Smooth muscle cell (in vitro differentiated cells): ENCODE measurements around the gene LAMA3. TPM values are rescaled to one million over a fixed set of nuclear protein-coding genes. Genes with fewer than 3 reads are reported as not detected.
"Not testable (repeated sequence)": the region's sequence is repeated elsewhere in the genome, so short reads cannot be mapped to it uniquely, and the experiment has no call there.

Experiments
- DNase-seq: peaks from one replicate; lab custom pipeline; 2025; ENCODE audit not compliant: unreplicated experiment; lab: John Stamatoyannopoulos, UW
- H2AFZ ChIP-seq: fragments of 200-600 bp; sonication (generic); 2 replicates; pipeline ENCODE4 v1.6.0; 2016; ENCODE audit warnings: antibody characterized with exemption, low read depth, mild to moderate bottlenecking
- H3F3A ChIP-seq: fragments of 200-600 bp; sonication (generic); 2 replicates; pipeline ENCODE4 v1.6.0; 2017; ENCODE audit warnings: antibody characterized with exemption, low read depth
- H3K27ac ChIP-seq: fragments of 200-600 bp; sonication (generic); 2 replicates; pipeline ENCODE4 v1.5.1; 2016; ENCODE audit warnings: low read depth, mild to moderate bottlenecking
- H3K27me3 ChIP-seq: fragments of 200-600 bp; sonication (generic); 2 replicates; pipeline ENCODE4 v1.6.1; 2016; ENCODE audit warnings: low read depth, mild to moderate bottlenecking
- H3K36me3 ChIP-seq: fragments of 200-600 bp; sonication (generic); 2 replicates; pipeline ENCODE4 v1.5.1; 2016; ENCODE audit warnings: low read depth
- H3K4me1 ChIP-seq: fragments of 200-600 bp; sonication (generic); 2 replicates; pipeline ENCODE4 v1.5.1; 2016; ENCODE audit warnings: low read depth
- H3K4me2 ChIP-seq: fragments of 200-600 bp; sonication (generic); 2 replicates; pipeline ENCODE4 v1.6.0; 2016; ENCODE audit warnings: mild to moderate bottlenecking
- H3K4me3 ChIP-seq: fragments of 200-600 bp; sonication (generic); 2 replicates; pipeline ENCODE4 v1.5.1; 2016; ENCODE audit warnings: mild to moderate bottlenecking
- H3K79me2 ChIP-seq: fragments of 200-600 bp; sonication (generic); 2 replicates; pipeline ENCODE4 v1.6.0; 2016; ENCODE audit warnings: low read depth, mild to moderate bottlenecking
- H3K9ac ChIP-seq: fragments of 200-600 bp; sonication (generic); 2 replicates; pipeline ENCODE4 v1.6.0; 2016; ENCODE audit warnings: low read depth
- H3K9me3 ChIP-seq: fragments of 200-600 bp; sonication (generic); replicated peaks from 2 replicates; pipeline ENCODE4 v1.5.1; 2016; ENCODE audit warnings: low read depth
- H4K20me1 ChIP-seq: fragments of 200-600 bp; sonication (generic); 2 replicates; pipeline ENCODE4 v1.6.0; 2016; ENCODE audit warnings: low read depth
- CTCF ChIP-seq: fragments of 200-600 bp; sonication (generic); IDR thresholded peaks from 2 replicates; pipeline ENCODE4 v1.5.1; 2017; ENCODE audit warnings: borderline replicate concordance, mild to moderate bottlenecking, antibody characterized with exemption; ENCODE audit not compliant: insufficient read depth, poor library complexity, severe bottlenecking
- WGBS: methylation state at CpG from one replicate; pipeline ENCODE4 v1.1.7; 2016; ENCODE audit warnings: low lambda C conversion rate; 5-methylcytosine and 5-hydroxymethylcytosine counted together
- polyA plus RNA-seq: library from polyadenylated mRNA; unstranded; fragments of >200 nt; fragmentation: Nextera tagmentation; extraction: Ambion mirVana; gene quantifications from 2 replicates; pipeline ENCODE4 v1.2.1, GENCODE V29; 2016
- total RNA-seq: library from RNA; depleted of rRNA; stranded (reverse); fragments of >200 nt; gene quantifications from 2 replicates; pipeline ENCODE4 v1.2.3, GENCODE V29; 2014

Gene LAMA3
- total and polyA plus RNA-seq, 2 experiments from 2014 or later = 7.8 to 23.1 TPM

GRCh38 chr18:23730857-23731256, 41.6 kb downstream of the LAMA3 start:
- Histone ChIP-seq H3K9me3 (no peaks in the 10 kb centered on the region), H3F3A (no peaks in the 10 kb centered on the region), H3K9ac (no peak overlapping the region), H3K36me3 (no peaks in the 10 kb centered on the region), H3K27me3 (no peaks in the 10 kb centered on the region), H3K27ac (no peak overlapping the region), H3K4me3 (no peak overlapping the region), H2AFZ (no peak overlapping the region), H3K4me2 (no peak overlapping the region), H3K4me1 (no peaks in the 10 kb centered on the region), H3K79me2 (no peaks in the 10 kb centered on the region), H4K20me1 (no peaks in the 10 kb centered on the region)
- WGBS = 34% methylated on average over 2 of the region's 2 CpGs
- no peak for DNase-seq
- TF ChIP-seq CTCF = no peak

GRCh38 chr18:23731861-23732260, 42.6 kb downstream of the LAMA3 start:
- Histone ChIP-seq H3K9ac (no peak overlapping the region), H4K20me1 (no peaks in the 10 kb centered on the region), H3K36me3 (no peaks in the 10 kb centered on the region), H3F3A (no peaks in the 10 kb centered on the region), H3K4me3 (no peak overlapping the region), H3K4me1 (no peaks in the 10 kb centered on the region), H3K27ac (no peak overlapping the region), H2AFZ (no peak overlapping the region), H3K4me2 (no peak overlapping the region), H3K79me2 (no peaks in the 10 kb centered on the region), H3K27me3 (no peaks in the 10 kb centered on the region), H3K9me3 (no peaks in the 10 kb centered on the region)
- no peak for DNase-seq
- TF ChIP-seq CTCF = no peak
- WGBS = 95% methylated on average over 2 of the region's 2 CpGs

GRCh38 chr18:23732439-23732838, 43.2 kb downstream of the LAMA3 start:
- Histone ChIP-seq H3K4me2 (no peak overlapping the region), H3K36me3 (no peaks in the 10 kb centered on the region), H4K20me1 (no peaks in the 10 kb centered on the region), H3K4me3 (no peak overlapping the region), H3K9me3 (no peaks in the 10 kb centered on the region), H3K9ac (no peak overlapping the region), H2AFZ (no peak overlapping the region), H3K27me3 (no peaks in the 10 kb centered on the region), H3K4me1 (no peaks in the 10 kb centered on the region), H3K79me2 (no peaks in the 10 kb centered on the region), H3K27ac (no peak overlapping the region), H3F3A (no peaks in the 10 kb centered on the region)
- no peak for TF ChIP-seq CTCF
- WGBS = 76% methylated on average over 5 of the region's 5 CpGs
- no peak for DNase-seq

- H3K4me1 ChIP-seq, H2AFZ ChIP-seq, H3K27ac ChIP-seq, H3K79me2 ChIP-seq, H3K9ac ChIP-seq, H3K4me3 ChIP-seq, H3K4me2 ChIP-seq, H3K27me3 ChIP-seq, H3K36me3 ChIP-seq, H4K20me1 ChIP-seq, DNase-seq, H3K9me3 ChIP-seq, H3F3A ChIP-seq: not testable (repeated sequence)
- WGBS = 95% methylated on average over 5 of the region's 5 CpGs
Observed at GRCh38 chr18:23733265-23733664, 44.0 kb downstream of the LAMA3 start.
